NCI-H2196 (cell line): ENCODE results near the gene MYH15.

Experiments used
- DNase-seq: peaks from one replicate; lab custom pipeline; 2025; ENCODE audit not compliant: unreplicated experiment; lab: John Stamatoyannopoulos, UW

MYH15 gene

GRCh38 chr3:108342837-108343486 lies 167.4 kb downstream of the MYH15 start:
- no peak for DNase-seq

- DNase-seq, result no peak
These were observed 168.5 kb downstream of the MYH15 start for GRCh38 chr3:108341911-108342310.

- no peak for DNase-seq
These were observed 171.4 kb downstream of the MYH15 start for GRCh38 chr3:108338901-108339545.

GRCh38 chr3:108334701-108335100 lies 175.7 kb downstream of the MYH15 start:
- no peak for DNase-seq

GRCh38 chr3:108333961-108334360 lies 176.4 kb downstream of the MYH15 start:
- no peak for DNase-seq

- DNase-seq, result no peak
These were observed 178.6 kb downstream of the MYH15 start for GRCh38 chr3:108331792-108332191.
